Stimulated activated CD8-positive, alpha-beta memory T cell treated with anti-CD3 and anti-CD28 coated beads, Interleukin-7, amount 100 ng/mL, for 24 hours (primary cell): ENCODE measurements around the gene FHOD3.

Experiments used
- DNase-seq: peaks from one replicate; pipeline ENCODE4 v3.0.0-alpha.2; 2020; ENCODE audit warnings: low read depth

FHOD3 gene

DNA sequence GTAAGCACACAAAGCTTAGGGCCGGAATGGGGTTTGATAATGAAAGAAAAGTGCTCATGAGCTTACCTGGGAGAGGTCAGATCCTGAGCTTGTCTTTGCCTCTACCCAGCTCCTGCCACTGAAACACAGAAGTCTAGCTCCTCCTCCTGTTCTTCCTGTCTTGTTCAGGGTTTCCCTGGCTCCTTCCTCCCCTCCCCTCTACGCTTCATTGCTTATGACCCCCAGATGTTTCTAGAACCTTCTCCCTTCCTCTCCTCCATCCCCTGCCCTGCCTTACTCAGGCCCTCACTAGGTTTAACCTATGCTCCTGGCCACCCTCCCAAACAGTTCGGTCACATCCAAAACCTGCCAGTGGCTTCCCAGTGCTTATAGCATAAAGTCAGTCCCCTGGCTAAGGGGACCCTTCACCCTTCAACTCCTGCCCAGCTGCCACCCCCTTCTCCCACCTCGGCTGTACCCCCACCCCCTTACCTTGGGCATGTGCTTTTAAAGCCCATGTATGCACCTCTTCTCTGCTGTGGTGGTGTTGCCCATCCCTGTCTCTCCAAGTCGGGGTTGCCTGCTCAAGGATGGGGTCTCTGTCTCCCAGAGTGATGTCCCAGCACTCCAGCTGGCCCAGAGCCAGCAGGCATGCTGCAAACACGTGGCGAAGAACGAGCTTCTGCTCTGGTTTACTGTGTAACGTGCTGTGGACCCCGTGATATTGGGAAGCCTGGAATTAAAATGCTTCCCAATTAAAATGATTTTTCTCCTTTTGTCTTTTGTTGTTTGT is 297.7 kb downstream of the FHOD3 start:
- DNase-seq: no peak

DNA sequence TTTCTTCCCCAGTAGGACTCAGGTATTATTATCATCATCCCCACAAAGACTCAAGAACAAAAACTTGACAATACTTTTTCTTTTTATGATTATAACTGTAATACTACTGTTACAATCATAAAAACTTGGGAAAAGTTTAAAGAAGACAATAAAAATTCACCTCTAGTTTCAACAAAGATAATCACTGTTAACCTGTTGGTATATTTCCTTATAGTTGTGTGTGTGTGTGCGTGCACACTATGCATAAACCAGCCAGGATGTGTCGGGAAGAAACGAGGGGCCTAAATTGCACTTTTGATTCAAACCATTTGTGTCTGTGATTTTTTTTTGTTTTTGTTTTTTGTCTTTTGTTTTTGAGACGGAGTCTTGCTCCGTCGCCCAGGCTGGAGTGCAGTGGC is 298.3 kb downstream of the FHOD3 start:
- DNase-seq: no peak

DNA sequence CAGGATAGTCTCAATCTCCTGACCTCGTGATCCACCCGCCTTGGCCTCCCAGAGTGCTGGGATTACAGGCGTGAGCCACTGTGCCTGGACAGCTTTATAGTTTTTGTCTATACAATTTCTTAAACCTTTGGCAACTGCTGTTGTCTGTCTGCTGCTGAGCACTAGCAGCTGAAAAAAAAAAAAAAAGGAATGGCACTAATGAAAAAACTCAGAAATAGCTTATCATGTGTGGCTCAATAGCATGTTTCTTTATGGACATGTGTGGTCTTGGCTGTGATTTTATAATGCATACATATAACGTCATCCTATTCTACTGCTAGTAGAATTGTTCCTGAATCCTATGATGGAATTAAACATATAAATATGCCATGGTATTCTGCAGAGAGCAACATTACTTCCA is 300.1 kb downstream of the FHOD3 start:
- DNase-seq: no peak

DNA sequence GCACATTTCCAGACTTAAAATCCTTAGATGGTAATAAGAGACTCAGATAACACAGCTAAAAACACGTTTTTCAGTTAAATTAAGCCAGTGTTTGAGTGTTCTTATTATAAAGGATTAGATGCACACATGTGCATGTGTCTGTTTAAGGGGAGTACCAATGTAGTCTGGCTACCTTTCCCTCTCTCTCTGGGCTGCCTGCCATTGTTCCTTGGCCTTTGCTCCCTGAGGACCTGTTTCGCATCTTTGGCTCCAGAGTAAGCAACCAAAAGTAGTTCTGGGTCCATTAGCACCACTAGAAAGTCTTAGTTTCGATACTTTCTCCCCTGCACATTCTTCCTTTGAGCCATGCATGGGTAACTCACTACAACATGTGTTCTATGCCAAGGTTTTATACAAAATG is 303.0 kb downstream of the FHOD3 start:
- DNase-seq: no peak

DNA sequence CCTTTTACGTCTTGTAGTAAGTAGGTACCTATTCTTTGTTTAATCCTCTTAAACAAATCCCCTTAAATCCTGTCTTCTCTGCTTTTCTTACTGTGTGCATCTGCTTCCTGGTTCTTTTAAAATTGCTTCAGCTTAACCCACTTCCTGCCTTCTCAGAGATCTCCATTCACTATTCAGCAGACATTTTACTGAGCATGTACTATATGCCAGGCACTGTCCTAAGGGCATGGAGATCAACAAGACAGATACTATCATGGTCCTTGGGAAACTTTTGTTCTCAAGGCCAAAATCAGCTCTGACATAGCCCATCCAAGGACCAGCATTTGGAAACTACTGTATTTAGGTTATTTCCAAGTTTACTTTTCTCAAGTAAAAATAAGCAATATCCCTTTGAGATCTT is 303.8 kb downstream of the FHOD3 start:
- no peak for DNase-seq

DNA sequence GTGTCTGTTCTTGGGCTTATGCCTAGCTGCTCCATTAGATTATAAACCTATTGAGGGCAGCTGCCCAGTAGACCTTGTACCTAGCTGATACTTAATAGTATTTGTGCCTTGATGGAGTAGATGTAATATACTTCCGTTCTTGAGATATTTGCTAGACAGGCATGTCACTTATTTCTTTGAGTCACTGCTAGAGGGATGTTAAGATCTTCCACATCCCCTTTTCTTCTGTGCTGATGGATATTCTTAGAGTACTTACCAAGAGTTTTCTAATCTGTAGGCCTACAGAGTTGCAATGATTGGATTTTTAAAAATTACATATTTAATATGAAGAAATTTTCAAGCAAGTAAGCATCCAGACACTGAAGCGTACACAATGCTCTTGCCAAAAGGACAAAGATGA is 304.6 kb downstream of the FHOD3 start:
- DNase-seq: no peak

DNA sequence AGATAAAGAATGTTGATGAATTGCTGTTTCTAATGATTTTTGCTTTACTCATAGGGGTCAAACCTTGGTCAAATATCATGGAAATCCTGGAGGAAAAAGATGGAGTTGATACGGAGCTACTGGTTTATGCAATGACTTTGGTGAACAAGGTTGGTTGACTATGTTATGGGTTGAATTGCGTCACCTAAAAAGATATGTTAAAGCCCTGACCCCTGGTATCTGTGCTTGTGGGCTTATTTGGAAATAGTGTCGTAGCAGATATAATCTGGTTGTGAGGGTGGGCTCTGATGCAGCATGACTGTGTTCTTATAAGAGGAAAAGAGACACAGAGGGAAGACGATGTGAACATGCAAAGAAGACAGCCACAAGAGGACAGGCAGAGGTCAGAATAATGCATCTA is 305.1 kb downstream of the FHOD3 start:
- DNase-seq: no peak

DNA sequence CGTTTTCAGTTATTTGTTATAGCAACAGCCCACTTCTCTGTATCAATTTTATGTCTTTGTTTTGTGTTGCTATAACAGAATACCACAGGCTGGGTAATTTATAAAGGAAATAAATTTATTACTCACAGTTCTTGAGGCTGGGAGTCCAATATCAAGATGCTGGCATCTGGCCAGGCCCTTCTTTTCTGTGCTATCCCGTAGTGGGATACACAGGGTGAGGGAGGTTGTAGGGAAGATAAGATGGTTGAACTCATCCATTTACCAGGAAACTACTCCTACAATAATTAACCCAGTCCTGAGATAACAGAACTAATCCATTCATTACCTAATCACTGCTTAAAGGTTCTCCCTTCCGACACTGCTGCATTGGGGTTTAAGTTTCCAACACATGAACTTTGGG is 310.6 kb downstream of the FHOD3 start:
- DNase-seq: no peak

DNA sequence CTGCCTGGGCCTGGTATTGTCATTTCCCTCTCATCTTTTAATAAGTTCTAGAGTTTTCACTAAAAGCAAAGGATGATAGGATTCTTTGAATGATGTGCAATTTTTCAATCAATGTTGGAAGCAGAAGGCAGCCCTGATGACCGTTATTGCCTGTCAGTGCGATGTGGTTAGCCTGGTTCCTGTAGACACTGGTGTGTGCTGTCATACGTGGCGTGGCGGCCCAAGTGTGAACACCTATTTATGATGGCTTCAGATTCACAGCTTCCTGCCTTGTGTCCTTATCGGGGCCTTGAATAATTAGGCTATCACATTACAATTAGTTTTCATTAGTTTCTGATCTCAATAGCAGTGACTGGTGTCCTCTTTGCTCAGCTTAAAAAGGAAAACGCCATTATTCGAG is 312.7 kb downstream of the FHOD3 start:
- no peak for DNase-seq

DNA sequence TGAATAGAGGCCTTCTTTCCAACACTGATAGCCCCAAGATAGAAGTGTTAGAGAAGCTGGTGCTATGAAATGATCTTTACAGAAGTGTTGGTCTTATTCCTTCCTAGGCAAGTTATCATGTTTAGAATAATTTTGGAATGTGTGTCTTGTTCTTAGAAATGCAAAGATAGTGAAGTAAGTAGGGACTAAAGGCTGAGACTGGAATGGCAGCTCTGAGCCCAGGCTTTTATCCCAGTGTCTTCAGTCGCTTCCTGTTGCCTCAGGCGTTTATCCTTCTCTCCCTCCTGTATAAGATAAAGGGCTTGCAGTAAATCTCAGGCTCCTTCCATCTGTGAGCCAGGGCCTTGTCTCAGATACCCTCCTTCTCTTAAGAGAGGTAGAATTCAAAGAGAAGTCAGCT is 313.1 kb downstream of the FHOD3 start:
- DNase-seq: no peak

DNA sequence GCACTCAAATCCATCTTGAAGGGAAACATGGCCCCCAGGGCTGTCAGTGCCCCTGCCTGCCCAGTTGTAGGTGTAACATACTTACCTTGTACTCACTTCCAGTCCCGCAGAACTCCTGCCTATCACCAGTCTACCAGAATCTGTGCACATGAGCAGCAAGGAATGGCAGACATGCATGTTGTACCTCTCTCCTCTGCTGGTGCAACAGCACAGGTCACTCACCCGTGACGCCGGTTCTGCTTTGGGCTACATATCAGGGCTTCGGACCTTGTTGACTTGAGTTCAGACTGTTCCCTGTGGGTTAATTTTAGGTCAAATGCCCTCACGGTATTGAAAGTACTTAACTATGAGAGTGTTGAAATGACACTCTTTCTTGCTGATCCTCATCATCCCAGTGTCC is 315.6 kb downstream of the FHOD3 start:
- no peak for DNase-seq

DNA sequence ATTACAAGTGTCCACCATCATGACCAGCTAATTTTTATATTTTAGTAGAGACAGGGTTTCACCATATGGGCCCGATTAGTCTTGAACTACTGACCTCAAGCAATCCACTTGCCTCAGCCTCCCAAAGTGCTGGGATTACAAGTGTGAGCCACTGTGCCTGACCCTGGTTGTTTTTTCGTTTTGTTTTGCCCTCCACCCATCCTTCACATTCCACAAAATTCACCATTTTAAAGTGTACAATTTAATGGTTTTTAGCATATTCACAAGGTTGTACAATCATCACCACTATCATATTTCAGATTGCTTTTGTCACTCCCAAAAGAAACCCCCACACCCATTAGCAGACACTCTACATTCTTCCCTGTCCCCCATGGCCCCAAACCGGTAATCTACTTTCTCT is 316.3 kb downstream of the FHOD3 start:
- no peak for DNase-seq

DNA sequence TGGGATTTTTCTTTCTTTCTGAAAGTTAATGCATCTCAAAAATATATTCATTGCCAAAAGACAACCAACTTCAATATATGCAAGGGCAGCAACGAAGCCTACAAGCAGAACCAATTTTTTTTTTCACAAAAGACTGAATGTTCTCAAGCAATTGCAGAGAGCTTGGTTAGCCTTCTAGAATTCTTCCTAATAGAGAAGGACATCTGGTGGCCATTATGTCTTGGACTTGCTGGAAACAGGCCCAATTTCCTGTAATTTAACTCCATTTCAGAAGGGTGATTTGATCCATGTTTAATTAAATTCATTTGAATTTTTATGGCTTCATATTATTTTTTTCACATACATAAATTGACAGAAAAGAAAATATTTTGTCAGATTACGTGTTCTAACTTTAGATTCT is 323.3 kb downstream of the FHOD3 start:
- no peak for DNase-seq

DNA sequence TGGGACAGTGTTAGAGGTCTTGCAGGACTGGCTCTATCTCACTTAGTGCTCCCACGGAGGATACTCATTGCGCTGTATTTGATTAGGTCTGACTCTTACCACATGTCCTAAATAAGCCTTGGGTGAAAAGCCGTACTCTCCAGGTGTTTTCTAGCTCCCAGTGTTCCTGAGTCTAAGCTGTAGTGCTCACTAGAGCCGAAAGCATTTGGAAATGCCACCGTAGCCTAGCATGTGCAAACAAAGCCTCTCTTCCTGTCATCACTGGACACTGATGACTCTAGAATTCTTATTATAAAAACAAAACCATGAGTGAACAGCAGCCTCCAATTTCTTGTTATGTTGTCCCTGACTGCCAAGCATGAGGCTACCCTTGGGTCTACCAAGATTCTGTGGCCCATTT is 325.1 kb downstream of the FHOD3 start:
- DNase-seq: no peak

DNA sequence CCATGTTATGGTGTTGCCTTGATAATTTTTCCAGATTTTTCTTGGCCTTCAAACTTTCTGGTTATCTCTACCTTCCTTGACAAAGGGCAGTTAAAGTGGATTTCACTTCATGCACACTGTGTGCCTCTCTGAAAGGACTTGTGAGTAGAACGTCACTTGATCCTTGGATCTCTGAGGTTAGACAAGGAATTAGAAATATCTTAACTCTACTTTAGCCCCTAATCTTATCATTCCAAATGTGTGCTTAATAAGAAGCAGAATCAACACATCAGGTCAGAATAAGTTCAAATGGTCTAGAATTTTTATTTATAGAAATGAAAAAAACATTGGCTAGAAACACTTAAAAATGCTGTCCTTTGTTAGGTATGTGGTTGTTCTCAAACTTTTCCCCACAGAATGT is 325.6 kb downstream of the FHOD3 start:
- no peak for DNase-seq

DNA sequence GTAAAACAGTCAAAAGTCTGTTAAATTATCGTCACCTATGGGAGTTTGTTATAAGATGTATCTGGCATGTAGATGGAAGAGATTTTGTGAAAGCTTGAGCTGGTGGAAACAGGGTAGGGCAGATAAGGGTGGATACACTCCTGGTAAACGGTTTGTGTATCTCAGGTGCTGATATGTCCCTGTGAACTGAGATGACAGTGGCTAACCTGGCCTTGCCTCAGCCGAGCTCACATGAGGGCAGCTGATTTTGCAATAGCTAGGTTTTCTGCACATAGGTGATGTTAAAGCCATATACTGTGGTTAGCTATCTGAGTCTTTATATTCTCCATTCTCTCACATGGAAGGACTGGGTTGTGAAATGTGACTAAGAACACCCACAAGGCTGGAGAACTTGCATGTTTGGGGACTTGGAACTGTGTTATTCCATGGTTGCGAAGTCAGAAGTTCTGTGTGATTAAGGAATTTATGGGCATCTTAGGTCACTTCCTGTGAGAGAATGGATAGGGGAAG is 326.2 kb downstream of the FHOD3 start:
- no peak for DNase-seq

DNA sequence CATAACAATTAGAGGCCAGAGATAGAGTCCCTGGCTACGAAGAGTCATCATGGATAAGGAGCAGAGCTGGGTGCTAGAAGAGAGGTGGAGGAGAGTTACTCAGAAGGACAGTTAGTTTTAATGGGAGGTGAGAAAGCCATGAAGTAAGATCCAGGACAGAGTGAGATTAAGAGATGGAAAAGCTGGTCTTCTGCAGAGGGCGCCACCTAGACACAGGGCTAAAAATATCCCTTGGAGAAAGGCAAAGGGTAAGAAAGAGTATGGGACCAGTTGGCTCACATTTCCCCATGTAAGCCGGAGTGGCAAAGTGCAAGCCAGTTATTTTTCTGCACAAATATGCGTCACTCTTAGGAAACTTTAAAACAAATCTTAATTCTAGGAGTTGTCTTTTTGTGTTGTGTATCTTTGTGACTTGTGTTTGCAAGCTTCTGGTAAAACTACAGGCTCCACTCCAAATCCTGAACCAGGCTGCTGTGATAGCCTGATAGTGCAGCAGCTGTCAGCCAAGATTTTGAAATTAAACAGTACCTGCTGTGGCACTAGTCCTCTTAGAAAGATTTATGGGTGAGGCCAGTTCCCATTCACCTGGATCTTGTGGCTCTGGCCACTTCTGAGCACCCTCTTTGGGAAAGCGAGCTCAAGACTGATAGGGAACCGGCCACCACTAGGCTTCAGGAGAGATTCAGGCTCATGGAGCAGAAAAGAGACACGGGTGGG is 327.1 kb downstream of the FHOD3 start:
- DNase-seq: no peak

DNA sequence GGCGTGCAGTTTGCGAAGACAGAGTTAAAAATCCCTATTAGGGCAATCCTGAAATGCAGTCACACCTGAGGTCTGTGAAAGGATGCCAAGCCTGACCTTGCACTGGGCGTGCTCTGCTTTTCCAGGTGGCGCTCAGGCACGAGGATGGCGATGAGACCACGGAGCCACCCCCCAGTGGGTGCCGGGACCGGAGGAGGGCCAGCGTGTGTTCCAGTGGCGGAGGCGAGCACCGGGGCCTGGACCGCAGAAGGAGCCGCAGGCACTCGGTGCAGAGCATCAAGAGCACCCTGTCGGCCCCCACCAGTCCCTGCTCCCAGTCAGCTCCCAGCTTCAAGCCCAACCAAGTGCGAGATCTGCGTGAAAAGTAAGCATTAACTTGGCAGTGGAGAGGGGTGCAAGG is 327.9 kb downstream of the FHOD3 start:
- DNase-seq: no peak

DNA sequence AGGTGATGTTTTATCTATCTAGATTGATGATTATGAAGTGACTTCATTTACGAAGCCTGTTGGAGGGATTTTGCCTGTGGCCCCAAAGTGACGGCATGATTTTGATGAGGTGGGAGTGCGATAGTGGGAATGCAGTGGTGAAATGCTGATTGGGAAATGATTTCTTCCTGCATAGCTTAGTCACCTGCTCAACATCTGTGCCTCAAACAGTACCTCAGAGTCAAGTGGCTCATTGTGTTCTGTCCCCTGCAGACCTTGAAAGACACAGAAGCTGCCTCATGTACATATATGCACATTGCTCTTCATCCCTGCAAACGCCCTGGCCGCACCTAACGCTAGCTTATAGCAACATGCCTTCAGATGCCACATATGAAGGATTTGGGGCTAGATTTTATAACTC is 330.1 kb downstream of the FHOD3 start:
- no peak for DNase-seq

DNA sequence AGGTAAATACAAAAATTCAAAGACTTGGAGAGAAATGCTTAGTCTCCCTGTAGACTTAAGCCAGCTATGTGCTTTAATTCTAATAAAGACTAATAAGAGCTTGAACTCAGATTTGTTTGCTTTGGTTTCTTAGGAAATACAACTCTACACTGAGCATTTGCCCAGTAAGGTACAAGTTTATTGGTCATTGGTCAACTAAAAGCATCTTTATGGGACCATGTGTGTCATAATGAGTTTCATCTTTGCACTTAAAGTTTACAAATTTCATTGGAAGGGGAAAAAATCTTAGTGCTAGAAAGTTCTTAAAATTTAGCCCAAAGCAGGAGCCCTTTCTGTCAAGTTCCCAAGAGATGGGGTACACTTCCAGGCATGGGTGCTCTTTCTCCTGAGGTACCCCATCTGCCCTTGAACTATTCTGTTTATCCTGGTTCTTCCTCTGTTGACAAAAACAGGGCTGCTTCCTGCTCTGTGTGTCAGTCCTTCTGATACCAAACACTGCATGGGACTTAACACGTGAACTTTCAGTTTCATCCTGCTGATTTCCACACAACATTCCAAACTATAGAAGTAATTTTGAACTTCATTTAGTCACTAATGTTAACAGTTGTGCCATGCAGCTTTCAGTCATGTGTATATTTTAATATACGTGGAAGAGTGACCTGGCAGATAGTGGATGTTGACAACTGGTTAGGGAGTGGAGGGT is 331.1 kb downstream of the FHOD3 start:
- DNase-seq: no peak

DNA sequence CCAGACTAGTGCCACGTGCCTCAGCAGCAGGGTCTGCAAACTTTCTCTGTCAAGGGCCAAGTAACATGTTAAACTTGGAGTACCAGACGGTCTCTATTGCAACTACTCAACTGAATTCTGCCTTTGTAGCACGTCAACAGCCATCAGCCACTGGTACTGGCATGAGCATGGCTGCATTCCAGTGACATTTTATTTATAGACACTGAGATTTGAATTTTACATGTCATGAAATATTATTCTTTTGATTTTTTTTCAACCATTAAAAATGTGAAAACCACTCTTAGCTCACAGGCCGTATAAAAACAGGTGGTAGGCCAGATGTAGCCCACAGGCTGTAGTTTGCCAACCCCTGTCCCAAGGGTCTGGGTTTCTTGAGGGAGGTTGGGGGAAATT is 331.6 kb downstream of the FHOD3 start:
- no peak for DNase-seq

DNA sequence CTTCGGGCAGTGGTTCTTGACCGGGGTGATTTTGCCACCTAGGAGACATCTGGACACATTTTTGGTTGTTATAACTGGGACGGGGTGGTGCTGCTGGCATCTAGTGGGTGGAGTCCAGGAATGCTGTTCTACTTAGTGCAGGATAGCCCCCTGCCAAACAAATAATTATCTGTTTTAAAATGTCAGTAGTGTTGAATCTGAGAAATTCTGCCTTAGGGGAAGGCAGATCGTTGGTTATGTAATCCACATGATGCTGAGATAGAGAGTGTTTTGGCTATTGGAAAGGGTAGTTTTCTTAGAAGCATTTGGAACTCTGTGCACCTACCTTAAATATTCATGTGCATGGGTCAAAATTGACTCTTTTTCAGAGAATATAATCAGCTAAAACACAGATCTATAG is 332.3 kb downstream of the FHOD3 start:
- DNase-seq: no peak

DNA sequence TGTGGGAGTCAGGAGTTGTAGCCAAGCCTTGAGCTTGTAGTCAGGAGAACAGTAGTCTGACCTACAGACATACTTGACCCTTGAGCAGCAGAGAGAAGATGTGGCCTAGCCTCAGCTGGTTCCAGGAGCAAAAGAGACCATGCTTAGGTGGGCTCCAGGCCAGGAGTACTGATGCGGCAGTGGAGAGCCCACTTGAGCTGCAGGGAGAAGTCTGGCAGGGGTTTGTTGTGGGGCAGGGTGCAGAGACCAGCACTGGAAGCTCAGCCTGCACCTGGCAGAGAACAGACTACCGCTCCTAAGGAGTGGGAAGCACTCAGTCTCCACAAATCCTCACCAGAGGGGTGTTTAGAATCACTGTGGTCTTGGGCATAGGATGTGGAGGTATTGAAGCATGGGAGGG is 333.4 kb downstream of the FHOD3 start:
- DNase-seq: no peak
